GM08714 (cell line): ENCODE results near the gene KIF6.
"Not testable (repeated sequence)": the region's sequence is repeated elsewhere in the genome, so short reads cannot be mapped to it uniquely, and the experiment has no call there.

ENCODE experiments used
- H3K4me3 ChIP-seq: fragments of 200-500 bp; sonication (Bioruptor generic); 2 replicates; pipeline ENCODE4 v1.5.1; 2014; ENCODE audit warnings: mild to moderate bottlenecking, low read length, inconsistent platforms
- ZNF274 ChIP-seq: IDR thresholded peaks from 2 replicates; pipeline ENCODE4 v1.6.1; 2012; ENCODE audit warnings: mild to moderate bottlenecking, low read depth, low read length

KIF6 gene

GRCh38 chr6:39516471-39516870, 208.7 kb downstream of the KIF6 start:
- no peak for TF ChIP-seq ZNF274

GRCh38 chr6:39515471-39515870, 209.7 kb downstream of the KIF6 start:
- no peak for TF ChIP-seq ZNF274
- H3K4me3 ChIP-seq = no peak overlapping the region

More at GRCh38 chr6:39516471-39516870, 208.7 kb downstream of the KIF6 start:
- no peak overlapping the region for H3K4me3 ChIP-seq

- no peak for TF ChIP-seq ZNF274
These were observed 210.2 kb downstream of the KIF6 start for GRCh38 chr6:39515006-39515405.

DNA sequence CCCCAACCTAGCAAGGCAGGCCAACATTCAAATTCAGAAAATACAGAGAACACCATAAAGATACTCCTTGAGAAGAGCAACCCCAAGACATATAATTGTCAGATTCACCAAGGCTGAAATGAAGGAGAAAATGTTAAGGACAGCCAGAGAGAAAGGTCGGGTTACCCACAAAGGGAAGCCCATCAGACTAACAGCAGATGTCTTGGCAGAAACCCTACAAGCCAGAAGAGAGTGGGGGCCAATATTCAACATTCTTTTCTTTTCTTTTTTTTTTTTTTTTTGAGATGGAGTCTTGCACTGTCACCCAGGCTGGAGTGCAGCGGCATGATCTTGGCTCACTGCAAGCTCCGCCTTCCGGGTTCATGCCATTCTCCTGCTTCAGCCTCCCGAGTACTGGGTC, 215.4 kb downstream of the KIF6 start:
- not testable (repeated sequence) for H3K4me3 ChIP-seq

More at GRCh38 chr6:39515006-39515405, 210.2 kb downstream of the KIF6 start:
- H3K4me3 ChIP-seq = no peak overlapping the region

DNA sequence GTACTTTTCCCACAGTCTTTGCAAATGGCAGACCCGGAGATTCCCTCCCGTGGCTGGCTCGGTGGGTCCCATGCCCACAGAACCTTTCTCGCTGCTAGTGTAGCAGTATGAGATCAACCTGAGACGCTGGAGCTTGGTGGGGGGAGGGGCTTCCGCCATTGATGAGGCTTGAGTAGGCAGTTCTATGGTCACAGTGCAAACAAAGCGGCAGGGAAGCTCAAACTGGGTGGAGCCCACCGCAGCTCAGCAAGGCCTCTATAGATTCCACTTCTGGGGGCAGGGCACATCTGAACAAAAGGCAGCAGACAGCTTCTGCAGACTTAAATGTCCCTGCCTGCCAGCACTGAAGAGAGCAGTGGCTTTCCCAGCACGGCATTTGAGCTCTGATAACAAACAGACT, 216.7 kb downstream of the KIF6 start:
- no peak overlapping the region for H3K4me3 ChIP-seq
- no peak for TF ChIP-seq ZNF274

DNA sequence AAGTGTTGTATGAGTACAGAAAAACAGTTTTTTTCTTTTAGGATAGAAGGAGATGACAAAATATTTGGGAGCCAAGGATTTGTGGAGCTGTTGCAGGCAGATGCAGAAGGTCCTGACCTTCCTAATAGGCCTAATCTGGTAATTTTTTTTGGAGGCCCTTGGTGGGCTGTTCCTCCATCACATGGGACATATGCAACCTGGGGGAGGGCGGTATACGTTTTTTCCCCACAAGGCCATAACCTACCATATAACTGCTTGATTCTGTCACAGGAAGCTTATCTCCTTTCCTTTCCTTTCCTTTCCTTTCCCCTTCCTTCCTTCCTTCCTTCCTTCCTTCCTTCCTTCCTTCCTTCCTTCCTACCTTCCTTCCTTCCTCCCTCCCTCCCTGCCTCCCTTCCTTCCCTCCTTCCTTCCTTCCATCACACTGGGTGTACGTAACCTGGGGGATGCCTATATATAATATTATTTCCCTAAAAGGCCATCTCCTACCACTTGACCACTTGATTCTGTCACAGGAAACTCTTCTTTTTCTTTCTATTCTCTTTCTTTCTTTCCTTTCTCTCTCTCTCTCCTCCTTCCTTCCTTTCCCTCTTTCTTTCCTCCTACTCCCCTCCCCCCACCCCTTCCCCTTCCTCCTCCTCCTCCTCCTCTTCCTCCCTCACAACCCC, 217.7 kb downstream of the KIF6 start:
- no peak for TF ChIP-seq ZNF274
- H3K4me3 ChIP-seq = no peak overlapping the region

DNA sequence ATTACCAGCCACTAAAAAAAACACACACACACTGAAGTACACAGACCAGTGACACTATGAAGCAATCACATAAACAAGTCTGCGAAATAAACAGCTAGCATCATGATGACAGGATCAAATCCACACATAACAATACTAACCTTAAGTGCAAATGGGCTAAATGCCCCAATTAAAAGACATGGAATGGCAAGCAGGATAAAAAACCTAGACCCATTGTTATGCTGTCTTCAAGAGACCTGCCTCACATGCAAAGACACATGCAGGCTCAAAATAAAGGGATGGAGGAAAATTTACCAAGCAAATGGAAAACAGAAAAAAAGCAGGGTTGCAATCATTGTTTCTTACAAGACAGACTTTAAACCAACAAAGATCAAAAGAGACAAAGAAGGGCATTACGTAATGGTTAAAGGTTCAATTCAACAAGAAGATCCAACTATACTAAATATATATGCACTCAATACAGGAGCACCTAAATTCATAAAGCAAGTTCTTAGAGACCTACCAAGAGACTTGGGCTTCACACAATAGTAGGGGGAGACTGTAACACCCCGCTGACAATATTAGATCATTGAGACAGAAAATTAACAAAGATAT, 222.7 kb downstream of the KIF6 start:
- H3K4me3 ChIP-seq = not testable (repeated sequence)

DNA sequence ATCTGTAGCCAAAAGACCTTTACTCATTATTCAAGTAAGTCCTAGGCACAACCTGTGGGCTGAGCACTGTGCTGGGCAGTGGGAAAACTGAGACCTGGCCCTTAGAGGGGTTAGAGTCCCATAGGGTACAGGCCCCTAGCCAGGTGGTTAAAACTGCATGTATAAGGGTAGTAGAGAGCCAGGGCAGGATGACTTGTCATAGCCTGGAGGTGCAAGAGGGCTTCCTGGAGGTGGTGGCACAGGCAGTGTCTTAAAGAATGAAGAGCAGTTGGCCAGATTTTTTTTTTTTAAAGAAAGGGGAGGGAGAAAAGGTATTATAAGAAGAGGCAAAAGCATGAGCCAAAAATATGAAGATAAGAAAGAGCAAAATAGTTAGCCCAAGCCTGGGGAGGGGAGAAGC, 226.2 kb downstream of the KIF6 start:
- TF ChIP-seq ZNF274 = no peak
- H3K4me3 ChIP-seq = no peak overlapping the region

DNA sequence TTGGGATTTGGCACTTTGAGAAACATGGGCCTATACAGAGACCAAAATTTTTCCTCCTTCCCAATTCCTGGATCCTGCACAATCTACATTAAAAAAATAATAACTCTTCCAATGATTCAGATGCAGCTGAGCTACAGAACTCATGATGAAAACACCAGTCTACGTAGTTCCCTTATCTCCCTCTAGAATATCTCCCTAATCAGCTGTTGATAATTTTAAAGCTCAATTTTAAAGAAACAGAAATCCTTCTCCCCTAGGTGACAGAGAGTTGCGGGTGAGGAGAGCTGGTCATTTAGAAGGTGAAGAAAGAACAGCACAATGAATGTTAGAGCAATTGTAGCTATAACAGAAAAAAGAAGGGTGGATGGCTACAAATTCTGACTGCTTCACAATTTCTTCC, 227.1 kb downstream of the KIF6 start:
- no peak overlapping the region for H3K4me3 ChIP-seq
- TF ChIP-seq ZNF274 = no peak

- no peak for TF ChIP-seq ZNF274
- H3K4me3 ChIP-seq = no peak overlapping the region
These were observed 228.3 kb downstream of the KIF6 start for GRCh38 chr6:39496915-39497314.

- no peak for TF ChIP-seq ZNF274
- no peak overlapping the region for H3K4me3 ChIP-seq
These were observed 228.8 kb downstream of the KIF6 start for GRCh38 chr6:39496456-39496855.

GRCh38 chr6:39495640-39496039, 229.6 kb downstream of the KIF6 start:
- no peak overlapping the region for H3K4me3 ChIP-seq

DNA sequence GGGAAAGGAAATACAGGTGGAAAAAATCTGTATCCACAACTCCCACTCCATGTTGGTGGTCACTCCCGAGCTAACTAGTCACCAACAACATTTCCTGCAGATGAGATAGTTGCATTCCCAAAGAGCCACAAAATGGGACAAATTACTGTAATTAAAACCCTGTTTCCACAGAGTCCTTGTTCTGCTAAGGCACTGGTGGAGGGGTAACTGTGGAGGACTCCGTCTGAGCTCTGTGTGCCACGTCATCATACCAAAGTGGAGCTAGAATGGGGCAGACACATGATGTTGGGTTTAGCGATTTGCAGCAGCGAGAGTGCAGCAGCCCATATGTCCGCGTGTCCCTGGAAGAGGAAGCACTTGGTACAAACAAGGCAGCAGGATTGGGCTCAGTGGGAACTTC, 230.2 kb downstream of the KIF6 start:
- TF ChIP-seq ZNF274 = no peak
- H3K4me3 ChIP-seq = no peak overlapping the region

More at GRCh38 chr6:39495640-39496039, 229.6 kb downstream of the KIF6 start:
- TF ChIP-seq ZNF274 = no peak

DNA sequence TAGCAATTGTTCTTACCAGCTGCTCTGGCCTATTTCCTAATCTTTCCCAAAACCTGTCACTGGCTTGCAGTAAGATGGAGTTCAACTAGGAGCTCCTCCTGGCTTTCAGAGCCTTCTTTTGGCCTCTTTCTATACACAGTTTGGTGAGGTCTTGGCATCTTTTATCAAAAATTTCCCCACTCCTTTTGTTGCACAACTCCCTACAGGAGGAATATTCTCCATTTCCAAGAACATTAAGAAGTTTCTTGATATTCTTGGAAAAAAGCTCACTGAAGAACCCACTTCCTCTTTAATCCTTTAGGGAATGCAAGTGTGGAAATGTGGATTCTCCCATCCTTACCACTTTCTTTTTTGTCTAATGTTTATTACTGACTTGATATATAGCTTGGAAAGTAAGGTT, 231.4 kb downstream of the KIF6 start:
- no peak for TF ChIP-seq ZNF274
- no peak overlapping the region for H3K4me3 ChIP-seq

DNA sequence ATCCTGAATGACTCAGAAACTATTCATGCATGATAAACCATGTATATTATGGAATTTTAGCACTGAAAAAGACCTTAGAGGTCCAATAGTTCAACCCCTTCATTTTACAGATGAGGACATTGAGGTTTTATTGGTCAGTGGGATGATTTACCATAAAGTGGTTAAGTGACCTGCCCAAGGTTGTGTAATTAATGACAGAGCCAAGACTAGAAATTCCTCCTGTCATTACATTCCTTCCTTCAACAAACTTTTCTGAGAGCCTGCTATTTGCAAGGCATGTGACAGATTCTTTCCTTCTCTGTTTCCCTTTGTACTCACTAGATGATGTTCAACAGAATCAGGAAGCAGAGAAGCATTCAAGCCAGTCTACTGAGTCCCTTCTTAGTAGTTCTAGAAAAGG, 232.0 kb downstream of the KIF6 start:
- H3K4me3 ChIP-seq = no peak overlapping the region
- TF ChIP-seq ZNF274 = no peak

- no peak for TF ChIP-seq ZNF274
- no peak overlapping the region for H3K4me3 ChIP-seq
These were observed 235.1 kb downstream of the KIF6 start for GRCh38 chr6:39490108-39490507.
